Endothelial cell of umbilical vein (primary cell): ENCODE results near the gene UBTD1. TPM values are rescaled to one million over a fixed set of nuclear protein-coding genes. Genes with fewer than 3 reads are reported as not detected.
A peak's percentile ranks its signal among the peaks of the same experiment; 100 is the strongest.

Source experiments
- BruUV-seq: library from RNA; stranded (reverse); fragments of 400-500 nt; replicated peaks from 2 replicates; lab custom pipeline; 2021; lab: Mats Ljungman, UMichigan
- CTCF ChIA-PET: fragments of 300-600, 350-600 bp; sonication (Branson Sonifier 250); formaldehyde crosslinking; loops from one replicate; lab custom pipeline; 2021; ENCODE audit warnings: antibody characterized with exemption, inconsistent platforms; lab: Charles Lee
- POLR2A ChIA-PET: fragments of 300-600, 350-600 bp; sonication (Branson Sonifier 250); formaldehyde crosslinking; loops from one replicate; lab custom pipeline; 2021; ENCODE audit warnings: antibody characterized with exemption, inconsistent platforms; lab: Charles Lee
- DNase-seq: peaks from one replicate; pipeline ENCODE4 v3.0.0-alpha.2; 2011; ENCODE audit warnings: low read depth, low spot score
- FAIRE-seq: peaks from 2 replicates; lab custom pipeline; 2011; peaks lifted over from hg19 to GRCh38; lab: Jason Lieb, UNC
- H2AFZ ChIP-seq: 2 replicates; pipeline ENCODE4 v1.6.0; 2012; ENCODE audit warnings: low read depth, low read length, control low read depth, inconsistent platforms
- H3K27ac ChIP-seq: 2 replicates; pipeline ENCODE4 v1.5.1; 2011; ENCODE audit warnings: low read depth, mild to moderate bottlenecking, control low read depth, low read length, moderate library complexity; ENCODE audit not compliant: insufficient read depth
- H3K27me3 ChIP-seq, 2 experiments: 2 replicates each; pipeline versions ENCODE4 v1.6.0 to v1.6.1; 2011; ENCODE audit warnings: low read length in 2 of 2, mixed read lengths in 1 of 2; ENCODE audit not compliant: control insufficient read depth in 2 of 2, insufficient read depth in 2 of 2
- H3K36me3 ChIP-seq, 2 experiments: 2 replicates in 1 of 2; 3 replicates in 1 of 2; pipeline ENCODE4 v1.5.1; 2011; ENCODE audit warnings: low read length in 2 of 2, mild to moderate bottlenecking in 1 of 2, moderate library complexity in 1 of 2; ENCODE audit not compliant: control insufficient read depth in 2 of 2, insufficient read depth in 2 of 2; ENCODE audit errors: extremely low read depth in 1 of 2
- H3K4me1 ChIP-seq: 3 replicates; pipeline ENCODE4 v1.5.1; 2011; ENCODE audit warnings: mild to moderate bottlenecking, low read length; ENCODE audit not compliant: control insufficient read depth, insufficient read depth; ENCODE audit errors: extremely low read depth
- H3K4me2 ChIP-seq: 2 replicates; pipeline ENCODE4 v1.6.1; 2011; ENCODE audit warnings: low read length, control low read depth, mixed read lengths; ENCODE audit not compliant: insufficient read depth
- H3K4me3 ChIP-seq, 3 experiments: fragments of 200-600 bp in 1 of 3; sonication (generic), shearing (Covaris generic) in 1 of 3; replicated peaks in 1 of 3; 2 replicates each; pipeline ENCODE4 v1.5.1; 2011 to 2016; ENCODE audit warnings: control low read depth in 3 of 3, low read length in 3 of 3, mild to moderate bottlenecking in 2 of 3, inconsistent platforms in 1 of 3, low read depth in 1 of 3, moderate library complexity in 1 of 3; ENCODE audit not compliant: insufficient read depth in 1 of 3
- H3K79me2 ChIP-seq: 2 replicates; pipeline ENCODE4 v1.6.0; 2012; ENCODE audit warnings: low read length, inconsistent platforms; ENCODE audit not compliant: control insufficient read depth, insufficient read depth
- H3K9ac ChIP-seq: replicated peaks from 2 replicates; pipeline ENCODE3; 2011; ENCODE audit warnings: low read length, control low read depth; ENCODE audit not compliant: insufficient read depth; ENCODE audit errors: extremely low read depth
- H3K9me1 ChIP-seq: replicated peaks from 3 replicates; pipeline ENCODE4 v1.6.0; 2011; ENCODE audit warnings: mild to moderate bottlenecking, low read length; ENCODE audit not compliant: control insufficient read depth, insufficient read depth; ENCODE audit errors: extremely low read depth
- H3K9me3 ChIP-seq: replicated peaks from 2 replicates; pipeline ENCODE4 v1.5.1; 2012; ENCODE audit warnings: low read length, inconsistent platforms; ENCODE audit not compliant: control insufficient read depth, insufficient read depth
- H4K20me1 ChIP-seq: replicated peaks from 2 replicates; pipeline ENCODE3; 2011; ENCODE audit warnings: mild to moderate bottlenecking, low read length; ENCODE audit not compliant: control insufficient read depth, insufficient read depth; ENCODE audit errors: extremely low read depth
- FOS ChIP-seq: IDR thresholded peaks from 2 replicates; pipeline ENCODE4 v1.6.1; 2011; ENCODE audit warnings: mild to moderate bottlenecking, low read length, moderate library complexity, borderline replicate concordance; ENCODE audit not compliant: insufficient read depth
- GATA2 ChIP-seq: IDR thresholded peaks from 2 replicates; pipeline ENCODE4 v1.7.0; 2011; ENCODE audit warnings: low read depth, mild to moderate bottlenecking, moderate library complexity, mixed read lengths, low read length; ENCODE audit not compliant: insufficient read length, insufficient read depth
- JUN ChIP-seq: IDR thresholded peaks from 2 replicates; pipeline ENCODE4 v1.6.1; 2011; ENCODE audit warnings: borderline replicate concordance, low read depth; ENCODE audit not compliant: insufficient read length, insufficient read depth
- dilution Hi-C: fragments of 300-500 bp; cut with MboI; formaldehyde crosslinking; loops from one replicate; pipeline ENCODE4 v1.15.0; 2019; ENCODE audit warnings: low sequenced_read_pairs; ENCODE audit not compliant: extremely low pct_ligation_motif_present
- intact Hi-C: fragments of 100-400 bp; cut with micrococcal nuclease; formaldehyde crosslinking; loops from one replicate; pipeline ENCODE4 v1.10.0; 2022
- polyA plus RNA-seq, 4 experiments: library from polyadenylated mRNA; depleted of rRNA in 3 of 4; stranded (reverse) in 3 of 4; unstranded in 1 of 4; fragments of >200 nt; gene quantifications; 2 replicates each; pipeline versions ENCODE4 v1.2.1 to v1.2.3, GENCODE V29; 2011 to 2012; ENCODE audit warnings: missing spikeins in 1 of 4
- total RNA-seq: library from RNA; stranded (reverse); gene quantifications from 2 replicates; pipeline ENCODE4 v1.2.3, GENCODE V29; 2021
- TF ChIP-seq, protein P1 (sequence below), 2 donors: IDR thresholded peaks; 1 replicate in 1 of 2; 2 replicates in 1 of 2; pipeline ENCODE4 v1.5.1; 2011; ENCODE audit warnings: low read length in 2 of 2, mild to moderate bottlenecking in 2 of 2, moderate library complexity in 2 of 2, control low read depth in 1 of 2, inconsistent platforms in 1 of 2, low read depth in 1 of 2; ENCODE audit not compliant: insufficient read depth in 1 of 2; ENCODE audit errors: extremely low read depth in 1 of 2

Gene UBTD1
- total and polyA plus RNA-seq, 2 donors (not counting 3 experiments of a cell fraction or from before 2014, with no cell fraction given), result 42.6 to 63.7 TPM

DNA sequence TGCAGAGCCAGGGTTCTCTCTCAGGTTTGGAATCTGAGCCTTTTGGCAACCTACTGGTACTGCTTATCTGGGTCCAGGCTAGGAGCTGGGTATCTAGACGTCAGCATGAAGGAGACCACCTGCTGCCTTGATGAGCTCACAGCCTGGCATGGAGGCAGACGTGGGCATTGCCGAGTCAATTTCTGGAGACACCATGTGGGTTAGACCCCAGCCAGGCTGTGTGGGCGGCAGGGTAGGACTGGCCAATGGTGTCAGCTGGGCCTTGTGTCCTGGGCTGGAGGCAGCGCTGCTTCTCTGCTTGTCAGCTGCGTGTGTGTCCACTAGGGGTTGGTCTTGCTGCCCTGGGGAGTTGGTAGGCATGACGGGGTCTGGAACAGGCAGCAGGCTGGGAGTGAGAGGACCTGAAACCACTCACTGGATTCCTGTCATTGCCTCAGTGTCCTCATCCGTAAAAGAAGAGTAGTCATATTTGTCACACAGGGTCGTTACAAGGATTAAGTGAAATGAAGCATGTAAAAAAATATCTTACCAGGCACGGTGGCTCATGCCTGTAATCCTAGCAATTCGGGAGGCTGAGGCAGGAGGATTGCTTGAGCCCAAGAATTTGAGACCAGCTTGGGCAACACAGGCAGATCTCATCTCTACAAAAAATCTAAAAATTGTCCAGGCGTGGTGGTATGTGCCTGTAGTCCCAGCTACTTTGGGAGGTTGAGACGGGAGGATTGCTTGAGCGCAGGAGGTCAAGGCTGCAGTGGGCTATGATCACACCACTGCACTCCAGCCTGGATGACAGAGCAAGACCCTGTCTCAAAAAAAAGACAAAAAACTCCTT, 42.2 kb downstream of the UBTD1 start:
- no TSS peak for BruUV-seq
- Histone ChIP-seq H3K27me3 (no peaks in the 10 kb centered on the region), H4K20me1 (no peaks in the 10 kb centered on the region), H3K9me3 (no peaks in the 10 kb centered on the region), H3K27ac (peak overlapping the region; percentile 99), H3K4me1 (peaks cover 53% of the 10 kb centered on the region), H2AFZ (no peak overlapping the region), H3K9me1 (no peaks in the 10 kb centered on the region), H3K9ac (no peak overlapping the region), H3K4me3 (no peak overlapping the region), H3K36me3 (no peaks in the 10 kb centered on the region), H3K4me2 (no peak overlapping the region), H3K79me2 (peaks cover 4% of the 10 kb centered on the region)
- no peak for DNase-seq
- CTCF ChIA-PET, result interaction anchor here (0.6 to 6.6 kb wide), 7 partner anchors 10 to 72 kb away, joined by 3 to 93 read pairs (median 11); partner anchors contain the start of gene UBTD1
- TF ChIP-seq JUN (no peak), FOS (no peak), GATA2 (no peak)
- TF ChIP-seq, protein P1, sequence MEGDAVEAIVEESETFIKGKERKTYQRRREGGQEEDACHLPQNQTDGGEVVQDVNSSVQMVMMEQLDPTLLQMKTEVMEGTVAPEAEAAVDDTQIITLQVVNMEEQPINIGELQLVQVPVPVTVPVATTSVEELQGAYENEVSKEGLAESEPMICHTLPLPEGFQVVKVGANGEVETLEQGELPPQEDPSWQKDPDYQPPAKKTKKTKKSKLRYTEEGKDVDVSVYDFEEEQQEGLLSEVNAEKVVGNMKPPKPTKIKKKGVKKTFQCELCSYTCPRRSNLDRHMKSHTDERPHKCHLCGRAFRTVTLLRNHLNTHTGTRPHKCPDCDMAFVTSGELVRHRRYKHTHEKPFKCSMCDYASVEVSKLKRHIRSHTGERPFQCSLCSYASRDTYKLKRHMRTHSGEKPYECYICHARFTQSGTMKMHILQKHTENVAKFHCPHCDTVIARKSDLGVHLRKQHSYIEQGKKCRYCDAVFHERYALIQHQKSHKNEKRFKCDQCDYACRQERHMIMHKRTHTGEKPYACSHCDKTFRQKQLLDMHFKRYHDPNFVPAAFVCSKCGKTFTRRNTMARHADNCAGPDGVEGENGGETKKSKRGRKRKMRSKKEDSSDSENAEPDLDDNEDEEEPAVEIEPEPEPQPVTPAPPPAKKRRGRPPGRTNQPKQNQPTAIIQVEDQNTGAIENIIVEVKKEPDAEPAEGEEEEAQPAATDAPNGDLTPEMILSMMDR (IDR thresholded peaks at IDR 0.05; ENCODE audit: extremely low read depth in 1 of 2, insufficient read depth in 1 of 2, low read depth in 1 of 2, low read length in 2 of 2), result peak in 1 of 2 donors; percentile 11
- intact Hi-C loops, result no loop called here
- POLR2A ChIA-PET, result interaction anchor here (1.3 kb wide), 1 partner anchor 23 kb away, joined by 5 read pairs; no protein-coding TSS in a partner anchor
- FAIRE-seq, result peak; percentile 70
- dilution Hi-C loops, result no loop called here
